H9 (cell line): ENCODE measurements around the gene AMELX. TPM values are rescaled to one million over a fixed set of nuclear protein-coding genes. Genes with fewer than 3 reads are reported as not detected.

Experiments used
- DNase-seq: peaks from one replicate; pipeline ENCODE4 v3.0.0-alpha.2; 2017
- H2AFZ ChIP-seq: one replicate; pipeline ENCODE4 v1.6.1; 2013; ENCODE audit warnings: mild to moderate bottlenecking, low read length, control low read depth, moderate library complexity
- H2AK5ac ChIP-seq: 2 replicates; pipeline ENCODE4 v1.6.1; 2013; ENCODE audit warnings: low read length, control low read depth, mixed read lengths; ENCODE audit not compliant: insufficient read length
- H2BK120ac ChIP-seq: one replicate; pipeline ENCODE4 v1.6.1; 2013; ENCODE audit warnings: low read depth, mild to moderate bottlenecking, low read length, control low read depth, inconsistent platforms; ENCODE audit not compliant: poor library complexity, severe bottlenecking
- H2BK12ac ChIP-seq: 2 replicates; pipeline ENCODE4 v1.6.1; 2013; ENCODE audit warnings: low read length, control low read depth, mixed read lengths, low read depth; ENCODE audit not compliant: insufficient read length
- H2BK15ac ChIP-seq: 2 replicates; pipeline ENCODE4 v1.6.1; 2013; ENCODE audit warnings: low read depth, low read length, control low read depth
- H2BK20ac ChIP-seq: one replicate; pipeline ENCODE4 v1.6.1; 2013; ENCODE audit warnings: low read depth, mild to moderate bottlenecking, low read length, control low read depth, inconsistent platforms; ENCODE audit not compliant: poor library complexity, severe bottlenecking
- H2BK5ac ChIP-seq: 2 replicates; pipeline ENCODE4 v1.6.1; 2013; ENCODE audit warnings: low read length, control low read depth, mixed read lengths; ENCODE audit not compliant: insufficient read length
- H3K14ac ChIP-seq: 2 replicates; pipeline ENCODE4 v1.6.1; 2013; ENCODE audit warnings: low read length, control low read depth; ENCODE audit not compliant: insufficient read depth
- H3K18ac ChIP-seq: 2 replicates; pipeline ENCODE4 v1.6.1; 2013; ENCODE audit warnings: low read depth, mild to moderate bottlenecking, mixed read lengths, low read length, control low read depth; ENCODE audit not compliant: insufficient read length
- H3K23ac ChIP-seq: 2 replicates; pipeline ENCODE4 v1.6.1; 2013; ENCODE audit warnings: low read length, control low read depth, mixed read lengths, low read depth; ENCODE audit not compliant: insufficient read length
- H3K23me2 ChIP-seq: 2 replicates; pipeline ENCODE4 v1.6.1; 2013; ENCODE audit warnings: low read depth, mild to moderate bottlenecking, mixed read lengths, low read length, control low read depth; ENCODE audit not compliant: insufficient read length, poor library complexity, severe bottlenecking
- H3K27ac ChIP-seq: 2 replicates; pipeline ENCODE4 v1.5.1; 2013; ENCODE audit warnings: low read length, control low read depth, mixed read lengths, low read depth; ENCODE audit not compliant: insufficient read length
- H3K27me3 ChIP-seq: 2 replicates; pipeline ENCODE4 v1.6.1; 2013; ENCODE audit warnings: low read length, control low read depth, inconsistent platforms; ENCODE audit not compliant: insufficient read depth
- H3K4ac ChIP-seq: 2 replicates; pipeline ENCODE4 v1.6.1; 2013; ENCODE audit warnings: low read depth, mild to moderate bottlenecking, control low read depth, inconsistent platforms, low read length, moderate library complexity
- H3K4me1 ChIP-seq: 2 replicates; pipeline ENCODE4 v1.6.1; 2013; ENCODE audit warnings: low read length, control low read depth, inconsistent platforms; ENCODE audit not compliant: insufficient read depth
- H3K4me2 ChIP-seq: 2 replicates; pipeline ENCODE4 v1.6.1; 2013; ENCODE audit warnings: low read length, control low read depth, mixed read lengths; ENCODE audit not compliant: insufficient read length, insufficient read depth
- H3K56ac ChIP-seq: 2 replicates; pipeline ENCODE4 v1.6.1; 2013; ENCODE audit warnings: low read depth, mild to moderate bottlenecking, mixed read lengths, low read length, control low read depth; ENCODE audit not compliant: insufficient read length
- H3K79me1 ChIP-seq: 2 replicates; pipeline ENCODE4 v1.6.1; 2013; ENCODE audit warnings: low read depth, mild to moderate bottlenecking, moderate library complexity, low read length, control low read depth, inconsistent platforms; ENCODE audit not compliant: insufficient read depth, poor library complexity, severe bottlenecking
- H3K79me2 ChIP-seq: 2 replicates; pipeline ENCODE4 v1.6.1; 2013; ENCODE audit warnings: low read length, control low read depth, inconsistent platforms; ENCODE audit not compliant: insufficient read depth
- H3K9ac ChIP-seq: 2 replicates; pipeline ENCODE4 v1.6.1; 2013; ENCODE audit warnings: low read length, control low read depth, mixed read lengths; ENCODE audit not compliant: insufficient read length; ENCODE audit errors: extremely low read depth
- H3K9me3 ChIP-seq: one replicate; pipeline ENCODE4 v1.6.1; 2013; ENCODE audit warnings: low read depth, low read length, inconsistent platforms; ENCODE audit not compliant: control insufficient read depth
- H3T11ph ChIP-seq: one replicate; pipeline ENCODE4 v1.6.1; 2013; ENCODE audit warnings: mild to moderate bottlenecking, low read length, control low read depth, inconsistent platforms
- H4K20me1 ChIP-seq: one replicate; pipeline ENCODE4 v1.6.1; 2013; ENCODE audit not compliant: control insufficient read depth, insufficient read length, insufficient read depth
- H4K5ac ChIP-seq: 2 replicates; pipeline ENCODE4 v1.6.1; 2013; ENCODE audit warnings: low read depth, mild to moderate bottlenecking, mixed read lengths, low read length, control low read depth; ENCODE audit not compliant: insufficient read length
- H4K8ac ChIP-seq: replicated peaks from 2 replicates; pipeline ENCODE4 v1.6.1; 2013; ENCODE audit warnings: low read length, control low read depth, mixed read lengths, low read depth; ENCODE audit not compliant: insufficient read length
- H4K91ac ChIP-seq: 2 replicates; pipeline ENCODE4 v1.6.1; 2013; ENCODE audit warnings: low read depth, mild to moderate bottlenecking, moderate library complexity, mixed read lengths, low read length, control low read depth; ENCODE audit not compliant: insufficient read length
- H3K27ac Mint-ChIP-seq, 3 experiments: 2 replicates in 2 of 3; 3 replicates in 1 of 3; pipeline ENCODE4 v1.8.0; 2020 to 2021; ENCODE audit warnings: mixed read lengths in 3 of 3, mild to moderate bottlenecking in 1 of 3, moderate library complexity in 1 of 3
- H3K27me3 Mint-ChIP-seq: 2 replicates; pipeline ENCODE4 v1.8.0; 2021; ENCODE audit warnings: low read depth, mild to moderate bottlenecking, moderate library complexity, mixed read lengths
- H3K36me3 Mint-ChIP-seq, 3 experiments: 2 replicates in 2 of 3; 3 replicates in 1 of 3; pipeline ENCODE4 v1.8.0; 2020 to 2021; ENCODE audit warnings: low read depth in 3 of 3, mixed read lengths in 3 of 3; ENCODE audit not compliant: insufficient read depth in 1 of 3
- H3K4me1 Mint-ChIP-seq, 2 experiments: 2 replicates each; pipeline ENCODE4 v1.8.0; 2020; ENCODE audit warnings: mixed read lengths in 2 of 2
- H3K4me3 Mint-ChIP-seq, 2 experiments: 2 replicates in 1 of 2; 3 replicates in 1 of 2; pipeline ENCODE4 v1.8.0; 2020 to 2021; ENCODE audit warnings: mild to moderate bottlenecking in 2 of 2, mixed read lengths in 2 of 2, moderate library complexity in 1 of 2
- H3K9me3 Mint-ChIP-seq, 2 experiments: 2 replicates in 1 of 2; 3 replicates in 1 of 2; pipeline ENCODE4 v1.8.0; 2020; ENCODE audit warnings: mild to moderate bottlenecking in 2 of 2, mixed read lengths in 2 of 2, moderate library complexity in 1 of 2
- WGBS: extraction: QIAGEN DNeasy Blood & Tissue Kit; methylation state at CpG from one replicate; pipeline ENCODE4 v1.1.7; 2013; ENCODE audit warnings: missing lambda C conversion rate, low lambda C conversion rate, mixed read lengths; ENCODE audit not compliant: insufficient read length; ENCODE audit errors: extremely low coverage; 5-methylcytosine and 5-hydroxymethylcytosine counted together
- total RNA-seq: library from RNA; stranded (reverse); gene quantifications from 2 replicates; pipeline ENCODE4 v1.2.1, GENCODE V29; 2021
- TF ChIP-seq, protein P1 (sequence below): fragments of 200-600 bp; sonication (generic); conservative IDR thresholded peaks from 3 replicates; pipeline ENCODE4 v1.8.0; 2021; ENCODE audit warnings: antibody characterized with exemption, mild to moderate bottlenecking

The AMELX gene
- total RNA-seq, 1 experiment from 2014 or later = not detected

GRCh38 chrX:11329021-11329420 is 35.8 kb downstream of the AMELX start:
- H3K27me3 Mint-ChIP-seq = peaks cover 4% of the 10 kb centered on the region; the same call in 1 of the 2 replicates
- H3K9me3 Mint-ChIP-seq = peaks cover 54% of the 10 kb centered on the region in 2 experiments
- H3K36me3 Mint-ChIP-seq = no peaks in the 10 kb centered on the region; a peak in 2 of 7 replicates
- H3K23me2 ChIP-seq = no peaks in the 10 kb centered on the region
- no peak overlapping the region for H3K56ac ChIP-seq
- H3K4ac ChIP-seq = no peak overlapping the region
- H3K23ac ChIP-seq = no peak overlapping the region
- no peak overlapping the region for H3K4me2 ChIP-seq
- no peak overlapping the region for H3K18ac ChIP-seq
- H3K4me3 Mint-ChIP-seq = no peak overlapping the region
- no peak overlapping the region for H3K27ac Mint-ChIP-seq
- H3K79me2 ChIP-seq = no peaks in the 10 kb centered on the region
- no peak overlapping the region for H3T11ph ChIP-seq
- no peak overlapping the region for H4K5ac ChIP-seq
- no peak overlapping the region for H2BK5ac ChIP-seq
- H4K20me1 ChIP-seq = no peaks in the 10 kb centered on the region
- H2BK12ac ChIP-seq = no peak overlapping the region
- no peak overlapping the region for H2BK120ac ChIP-seq
- H2AK5ac ChIP-seq = no peak overlapping the region
- no peak overlapping the region for H2BK20ac ChIP-seq
- H3K9me3 ChIP-seq = no peaks in the 10 kb centered on the region
- H2BK15ac ChIP-seq = no peak overlapping the region
- no peak overlapping the region for H3K27ac ChIP-seq
- H3K14ac ChIP-seq = no peak overlapping the region
- no peaks in the 10 kb centered on the region for H3K27me3 ChIP-seq
- TF ChIP-seq, protein P1, sequence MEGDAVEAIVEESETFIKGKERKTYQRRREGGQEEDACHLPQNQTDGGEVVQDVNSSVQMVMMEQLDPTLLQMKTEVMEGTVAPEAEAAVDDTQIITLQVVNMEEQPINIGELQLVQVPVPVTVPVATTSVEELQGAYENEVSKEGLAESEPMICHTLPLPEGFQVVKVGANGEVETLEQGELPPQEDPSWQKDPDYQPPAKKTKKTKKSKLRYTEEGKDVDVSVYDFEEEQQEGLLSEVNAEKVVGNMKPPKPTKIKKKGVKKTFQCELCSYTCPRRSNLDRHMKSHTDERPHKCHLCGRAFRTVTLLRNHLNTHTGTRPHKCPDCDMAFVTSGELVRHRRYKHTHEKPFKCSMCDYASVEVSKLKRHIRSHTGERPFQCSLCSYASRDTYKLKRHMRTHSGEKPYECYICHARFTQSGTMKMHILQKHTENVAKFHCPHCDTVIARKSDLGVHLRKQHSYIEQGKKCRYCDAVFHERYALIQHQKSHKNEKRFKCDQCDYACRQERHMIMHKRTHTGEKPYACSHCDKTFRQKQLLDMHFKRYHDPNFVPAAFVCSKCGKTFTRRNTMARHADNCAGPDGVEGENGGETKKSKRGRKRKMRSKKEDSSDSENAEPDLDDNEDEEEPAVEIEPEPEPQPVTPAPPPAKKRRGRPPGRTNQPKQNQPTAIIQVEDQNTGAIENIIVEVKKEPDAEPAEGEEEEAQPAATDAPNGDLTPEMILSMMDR = no peak
- H4K8ac ChIP-seq = no peak overlapping the region
- DNase-seq = no peak
- H3K4me1 ChIP-seq = no peaks in the 10 kb centered on the region
- H3K9ac ChIP-seq = no peak overlapping the region
- H3K79me1 ChIP-seq = no peaks in the 10 kb centered on the region
- H4K91ac ChIP-seq = no peak overlapping the region
- H2AFZ ChIP-seq = no peak overlapping the region
- WGBS = no CpG with 5 or more reads among the region's 5 CpGs
- H3K4me1 Mint-ChIP-seq = no peaks in the 10 kb centered on the region
